GM19467 (cell line): Measurements from ENCODE around the gene BTNL3.

ENCODE experiments used
- ATAC-seq: cut with Tn5 transposase; IDR thresholded peaks from one replicate; pipeline ENCODE4 v1.9.1; 2021; ENCODE audit warnings: mild to moderate bottlenecking, moderate library complexity; ENCODE audit not compliant: unreplicated experiment

The BTNL3 gene

GRCh38 chr5:181020688-181021087, 32.0 kb downstream of the BTNL3 start:
- ATAC-seq: no peak

- no peak for ATAC-seq
These were observed 35.8 kb downstream of the BTNL3 start for GRCh38 chr5:181024245-181025064.

- ATAC-seq: no peak
These were observed 38.9 kb downstream of the BTNL3 start for GRCh38 chr5:181027452-181028031.

GRCh38 chr5:181028032-181028819, 39.6 kb downstream of the BTNL3 start:
- ATAC-seq: no peak

GRCh38 chr5:181031716-181032115, 43.1 kb downstream of the BTNL3 start:
- ATAC-seq: no peak

- no peak for ATAC-seq
These were observed 47.6 kb downstream of the BTNL3 start for GRCh38 chr5:181035991-181036815.

- no peak for ATAC-seq
These were observed 48.2 kb downstream of the BTNL3 start for GRCh38 chr5:181036816-181037364.

GRCh38 chr5:181037365-181037861, 48.8 kb downstream of the BTNL3 start:
- ATAC-seq: no peak

- no peak for ATAC-seq
These were observed 50.8 kb downstream of the BTNL3 start for GRCh38 chr5:181039471-181039870.

- ATAC-seq: no peak
These were observed 51.4 kb downstream of the BTNL3 start, which contains the start of gene BTNL9 for GRCh38 chr5:181039931-181040630. Gene BTNL9, plus strand, starts transcription at chr5:181040266. Its CDS starts 5,224 bp downstream, at chr5:181045490.

- ATAC-seq: no peak
These were observed 51.9 kb downstream of the BTNL3 start for GRCh38 chr5:181040631-181040945.

- ATAC-seq: no peak
These were observed 52.4 kb downstream of the BTNL3 start for GRCh38 chr5:181041043-181041442.

GRCh38 chr5:181042036-181042713, 53.5 kb downstream of the BTNL3 start:
- ATAC-seq: no peak

GRCh38 chr5:181042722-181043121, 54.1 kb downstream of the BTNL3 start:
- ATAC-seq: no peak

GRCh38 chr5:181043285-181044092, 54.8 kb downstream of the BTNL3 start:
- no peak for ATAC-seq

GRCh38 chr5:181044093-181044599, 55.5 kb downstream of the BTNL3 start:
- ATAC-seq: no peak

GRCh38 chr5:181044662-181045305, 56.1 kb downstream of the BTNL3 start:
- no peak for ATAC-seq

- ATAC-seq: no peak
These were observed 56.7 kb downstream of the BTNL3 start for GRCh38 chr5:181045316-181045715.
